Coronary artery (tissue), 2 donors: ENCODE data around the gene RALGAPB.

Experiments used
- DNase-seq: peaks from one replicate; pipeline ENCODE4 v3.0.0-alpha.2; 2017; ENCODE audit warnings: low spot score
- H3K27ac ChIP-seq, 2 donors: fragments of 200-600 bp; sonication (generic); one replicate each; pipeline ENCODE4 v1.5.1; 2016 to 2019
- H3K4me3 ChIP-seq: fragments of 200-600 bp; sonication (generic); 2 replicates; pipeline ENCODE4 v1.5.1; 2016; ENCODE audit warnings: mild to moderate bottlenecking, moderate library complexity
- TF ChIP-seq, protein P1 (sequence below): fragments of 200-600 bp; sonication (generic); IDR thresholded peaks from one replicate; pipeline ENCODE4 v1.5.1; 2019; ENCODE audit warnings: antibody characterized with exemption

RALGAPB gene

DNA sequence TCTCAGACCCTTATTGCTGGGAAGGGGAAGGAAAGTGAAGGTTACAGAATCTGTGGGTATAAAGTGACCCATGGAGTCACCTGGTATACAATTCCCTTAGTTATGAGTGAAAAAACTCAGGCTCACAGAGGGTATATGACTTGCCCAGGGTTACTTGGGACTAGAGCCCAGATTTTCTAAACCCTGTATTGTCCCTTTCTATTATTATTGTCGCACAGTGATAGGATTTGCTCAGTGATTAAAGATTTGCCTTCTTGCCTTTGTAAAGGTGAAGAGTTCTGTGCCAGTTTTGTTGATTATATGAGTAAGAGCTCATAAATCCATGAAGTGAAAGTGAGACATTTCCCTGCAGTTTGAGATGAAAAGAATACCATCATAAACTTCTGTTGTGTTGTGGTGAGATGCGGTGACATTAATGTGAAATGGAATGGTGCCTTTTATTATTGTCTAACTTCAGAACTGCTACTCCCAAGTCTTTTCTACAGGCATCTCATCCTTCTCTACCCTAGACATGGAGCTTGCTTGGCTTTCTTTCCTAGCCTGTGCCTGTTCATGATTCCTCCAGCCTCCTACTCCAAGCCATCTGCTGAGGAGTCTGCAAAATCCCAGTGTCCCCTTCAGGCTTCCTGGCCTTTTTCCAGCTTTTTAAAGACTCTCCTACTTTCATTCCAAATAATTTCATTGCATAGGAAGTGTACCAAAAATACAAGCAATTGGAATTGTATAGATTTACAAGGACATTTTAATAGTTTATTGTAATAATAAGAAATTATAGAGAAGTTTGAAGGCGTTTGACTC, 74.8 kb downstream of the RALGAPB start:
- no peak overlapping the region for H3K27ac ChIP-seq
- TF ChIP-seq, protein P1, sequence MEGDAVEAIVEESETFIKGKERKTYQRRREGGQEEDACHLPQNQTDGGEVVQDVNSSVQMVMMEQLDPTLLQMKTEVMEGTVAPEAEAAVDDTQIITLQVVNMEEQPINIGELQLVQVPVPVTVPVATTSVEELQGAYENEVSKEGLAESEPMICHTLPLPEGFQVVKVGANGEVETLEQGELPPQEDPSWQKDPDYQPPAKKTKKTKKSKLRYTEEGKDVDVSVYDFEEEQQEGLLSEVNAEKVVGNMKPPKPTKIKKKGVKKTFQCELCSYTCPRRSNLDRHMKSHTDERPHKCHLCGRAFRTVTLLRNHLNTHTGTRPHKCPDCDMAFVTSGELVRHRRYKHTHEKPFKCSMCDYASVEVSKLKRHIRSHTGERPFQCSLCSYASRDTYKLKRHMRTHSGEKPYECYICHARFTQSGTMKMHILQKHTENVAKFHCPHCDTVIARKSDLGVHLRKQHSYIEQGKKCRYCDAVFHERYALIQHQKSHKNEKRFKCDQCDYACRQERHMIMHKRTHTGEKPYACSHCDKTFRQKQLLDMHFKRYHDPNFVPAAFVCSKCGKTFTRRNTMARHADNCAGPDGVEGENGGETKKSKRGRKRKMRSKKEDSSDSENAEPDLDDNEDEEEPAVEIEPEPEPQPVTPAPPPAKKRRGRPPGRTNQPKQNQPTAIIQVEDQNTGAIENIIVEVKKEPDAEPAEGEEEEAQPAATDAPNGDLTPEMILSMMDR, result no peak

DNA sequence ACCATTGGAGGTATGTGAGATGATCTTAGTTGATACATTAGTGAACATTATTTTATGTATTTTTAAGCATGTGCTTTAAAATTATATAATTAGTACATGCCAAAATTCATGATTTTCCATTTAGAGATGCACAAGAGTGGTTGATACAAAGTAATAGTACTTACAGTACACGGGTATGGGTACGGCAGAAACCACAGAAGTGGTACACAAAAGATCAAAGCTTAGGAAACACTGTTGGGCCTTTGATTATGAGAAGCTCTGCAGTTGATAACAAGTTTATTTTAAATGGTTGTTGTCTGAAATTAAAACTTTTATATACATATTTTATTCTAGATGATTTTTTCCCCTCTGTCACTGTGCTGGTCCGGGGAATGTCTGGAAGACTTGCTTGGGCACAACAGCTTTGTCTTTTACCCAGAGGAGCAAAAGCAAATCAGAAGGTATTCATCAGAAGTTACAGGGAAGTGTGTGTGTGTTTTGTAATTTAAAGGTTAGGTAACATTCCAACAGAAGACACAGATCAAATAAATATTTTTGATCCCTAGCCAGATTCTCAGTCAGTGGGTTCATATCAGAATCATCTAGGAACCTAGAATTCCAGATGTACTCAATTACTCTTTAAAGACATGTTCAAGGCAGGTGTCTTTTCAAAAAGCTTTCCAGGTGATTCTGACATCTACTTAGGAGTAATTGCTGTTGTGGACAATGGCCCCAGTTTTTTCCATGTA, 75.9 kb downstream of the RALGAPB start:
- Histone ChIP-seq H3K4me3 (no peak overlapping the region), H3K27ac (no peak overlapping the region)
- no peak for DNase-seq
- TF ChIP-seq, protein P1, result no peak

More for the DNA sequence above, 74.8 kb downstream of the RALGAPB start:
- no peak for DNase-seq
- no peak overlapping the region for H3K4me3 ChIP-seq

DNA sequence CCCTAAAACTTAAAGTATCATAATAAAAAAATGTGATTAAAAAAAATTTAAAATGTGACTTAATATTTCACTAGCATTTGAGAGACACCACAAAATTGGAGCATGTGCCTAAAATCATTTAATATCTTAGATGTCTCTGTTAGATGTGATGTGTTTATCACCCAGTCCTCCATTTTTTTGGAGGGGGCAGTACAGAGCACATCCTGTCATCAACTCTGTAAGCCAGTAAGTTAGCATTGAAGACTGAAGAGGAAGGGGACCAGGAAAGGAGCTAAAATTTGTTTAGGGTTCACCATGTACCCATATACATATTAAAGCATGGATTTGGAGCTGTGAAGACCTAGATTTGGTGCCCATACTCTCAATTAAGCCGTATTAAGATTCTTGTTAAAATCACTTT, 77.6 kb downstream of the RALGAPB start:
- Histone ChIP-seq H3K4me3 (no peak overlapping the region), H3K27ac (no peak overlapping the region)
- DNase-seq, result no peak
- TF ChIP-seq, protein P1, result no peak

GRCh38 chr20:38551056-38551626, 78.5 kb downstream of the RALGAPB start:
- no peak overlapping the region for H3K27ac ChIP-seq
- TF ChIP-seq, protein P1, result no peak
- no peak overlapping the region for H3K4me3 ChIP-seq
- no peak for DNase-seq

DNA sequence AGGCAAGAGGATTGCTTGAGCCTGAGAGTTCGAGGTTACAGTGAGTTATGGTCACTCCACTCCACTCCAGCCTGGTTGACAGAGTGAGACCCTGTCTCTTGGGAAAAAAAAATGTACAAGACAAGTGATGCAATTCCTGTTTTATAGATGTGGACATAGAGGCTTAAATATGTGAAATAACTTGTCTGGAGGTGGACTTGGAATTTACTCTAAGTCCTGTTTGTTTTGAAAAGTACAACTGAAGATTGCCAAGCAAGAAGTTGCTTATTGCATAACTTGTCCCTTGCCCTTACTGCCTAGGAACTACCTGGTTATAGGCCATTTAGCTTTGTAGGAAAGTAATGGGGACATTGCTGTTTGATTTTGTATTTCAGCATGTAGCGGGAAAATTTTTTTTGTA, 82.3 kb downstream of the RALGAPB start:
- no peak overlapping the region for H3K4me3 ChIP-seq
- DNase-seq, result no peak
- H3K27ac ChIP-seq, result no peak overlapping the region
- TF ChIP-seq, protein P1, result no peak

DNA sequence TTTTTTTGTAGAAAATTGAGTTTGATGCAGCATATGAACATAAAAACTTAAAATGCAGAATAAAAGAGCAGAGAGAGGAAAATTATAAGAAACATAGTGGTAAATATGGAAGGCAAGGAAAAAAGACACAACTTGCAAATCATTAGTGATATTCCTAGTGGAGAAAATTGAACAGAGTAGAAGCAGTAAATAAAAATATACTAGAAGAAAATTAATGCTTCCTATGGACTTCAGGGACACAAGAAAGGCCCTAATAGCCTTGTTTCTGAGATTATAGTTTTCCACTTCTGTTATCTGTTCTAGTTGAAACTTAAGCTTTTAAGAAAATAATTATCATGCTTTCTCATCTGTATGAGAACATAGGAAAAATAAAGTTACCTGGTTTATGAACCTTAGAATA, 82.8 kb downstream of the RALGAPB start:
- DNase-seq, result no peak
- H3K4me3 ChIP-seq, result no peak overlapping the region
- TF ChIP-seq, protein P1, result no peak
- H3K27ac ChIP-seq, result no peak overlapping the region
